HFFc6 (cell line): Measurements from ENCODE around the gene MKLN1. TPM values are rescaled to one million over a fixed set of nuclear protein-coding genes. Genes with fewer than 3 reads are reported as not detected.

Experiments
- DNase-seq: peaks from one replicate; pipeline ENCODE4 v3.0.0-alpha.2; 2018
- H3K27ac Mint-ChIP-seq: 2 replicates; pipeline ENCODE4 v1.8.0; 2020; ENCODE audit warnings: mild to moderate bottlenecking, mixed read lengths
- H3K27me3 Mint-ChIP-seq: 2 replicates; pipeline ENCODE4 v1.8.0; 2021; ENCODE audit warnings: mild to moderate bottlenecking, moderate library complexity, mixed read lengths; ENCODE audit not compliant: insufficient read depth
- H3K36me3 Mint-ChIP-seq: 2 replicates; pipeline ENCODE4 v1.8.0; 2021; ENCODE audit warnings: low read depth, mixed read lengths
- H3K4me1 Mint-ChIP-seq: 2 replicates; pipeline ENCODE4 v1.8.0; 2020; ENCODE audit warnings: low read depth, mixed read lengths
- H3K4me3 Mint-ChIP-seq: 2 replicates; pipeline ENCODE4 v1.8.0; 2020; ENCODE audit warnings: mild to moderate bottlenecking, moderate library complexity, mixed read lengths
- H3K9me3 Mint-ChIP-seq: 2 replicates; pipeline ENCODE4 v1.8.0; 2020; ENCODE audit warnings: mild to moderate bottlenecking, mixed read lengths
- total RNA-seq, 6 experiments: library from RNA; stranded (reverse); fragmentation: NEBNext Ultra II Directional; extraction: Animal tissue kit (Norgen Biotek cat#: 25700); gene quantifications; 2 replicates in 1 of 6; 3 replicates in 5 of 6; pipeline ENCODE4 v1.2.3, GENCODE V29; 2021
- TF ChIP-seq, protein P1 (sequence below): fragments of 200-600 bp; sonication (generic); IDR thresholded peaks from 2 replicates; pipeline ENCODE4 v1.5.0; 2021; ENCODE audit warnings: antibody characterized with exemption, mild to moderate bottlenecking

MKLN1 gene
- total RNA-seq, 6 experiments from 2014 or later: 31.9 to 44.7 (median 38.6) TPM

DNA sequence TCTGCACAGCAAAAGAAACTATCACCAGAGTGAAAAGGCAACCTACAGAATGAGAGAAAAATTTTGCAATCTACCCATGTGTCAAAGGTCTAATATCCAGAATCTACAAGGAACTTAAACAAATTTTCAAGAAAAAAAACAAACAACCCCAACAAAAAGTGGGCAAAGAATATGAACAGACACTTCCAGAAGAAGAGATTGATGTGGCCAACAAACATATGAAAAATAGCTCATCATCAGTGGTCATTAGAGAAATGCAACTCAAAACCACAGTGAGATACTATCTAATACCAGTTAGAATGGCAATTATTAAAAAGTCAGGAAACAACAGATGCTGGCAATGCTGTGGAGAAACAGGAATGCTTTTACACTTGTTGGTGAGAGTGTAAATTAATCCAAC is 7.1 kb upstream of the MKLN1 start:
- peaks cover 3% of the 10 kb centered on the region; the same call in 1 of the 2 replicates for H3K27me3 Mint-ChIP-seq
- DNase-seq: no peak
- H3K4me1 Mint-ChIP-seq: peaks cover 32% of the 10 kb centered on the region
- H3K36me3 Mint-ChIP-seq: peaks cover 22% of the 10 kb centered on the region
- H3K27ac Mint-ChIP-seq: no peak overlapping the region
- TF ChIP-seq, protein P1, sequence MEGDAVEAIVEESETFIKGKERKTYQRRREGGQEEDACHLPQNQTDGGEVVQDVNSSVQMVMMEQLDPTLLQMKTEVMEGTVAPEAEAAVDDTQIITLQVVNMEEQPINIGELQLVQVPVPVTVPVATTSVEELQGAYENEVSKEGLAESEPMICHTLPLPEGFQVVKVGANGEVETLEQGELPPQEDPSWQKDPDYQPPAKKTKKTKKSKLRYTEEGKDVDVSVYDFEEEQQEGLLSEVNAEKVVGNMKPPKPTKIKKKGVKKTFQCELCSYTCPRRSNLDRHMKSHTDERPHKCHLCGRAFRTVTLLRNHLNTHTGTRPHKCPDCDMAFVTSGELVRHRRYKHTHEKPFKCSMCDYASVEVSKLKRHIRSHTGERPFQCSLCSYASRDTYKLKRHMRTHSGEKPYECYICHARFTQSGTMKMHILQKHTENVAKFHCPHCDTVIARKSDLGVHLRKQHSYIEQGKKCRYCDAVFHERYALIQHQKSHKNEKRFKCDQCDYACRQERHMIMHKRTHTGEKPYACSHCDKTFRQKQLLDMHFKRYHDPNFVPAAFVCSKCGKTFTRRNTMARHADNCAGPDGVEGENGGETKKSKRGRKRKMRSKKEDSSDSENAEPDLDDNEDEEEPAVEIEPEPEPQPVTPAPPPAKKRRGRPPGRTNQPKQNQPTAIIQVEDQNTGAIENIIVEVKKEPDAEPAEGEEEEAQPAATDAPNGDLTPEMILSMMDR: no peak
- H3K9me3 Mint-ChIP-seq: no peaks in the 10 kb centered on the region; the same call in 1 of the 2 replicates
- no peak overlapping the region for H3K4me3 Mint-ChIP-seq

DNA sequence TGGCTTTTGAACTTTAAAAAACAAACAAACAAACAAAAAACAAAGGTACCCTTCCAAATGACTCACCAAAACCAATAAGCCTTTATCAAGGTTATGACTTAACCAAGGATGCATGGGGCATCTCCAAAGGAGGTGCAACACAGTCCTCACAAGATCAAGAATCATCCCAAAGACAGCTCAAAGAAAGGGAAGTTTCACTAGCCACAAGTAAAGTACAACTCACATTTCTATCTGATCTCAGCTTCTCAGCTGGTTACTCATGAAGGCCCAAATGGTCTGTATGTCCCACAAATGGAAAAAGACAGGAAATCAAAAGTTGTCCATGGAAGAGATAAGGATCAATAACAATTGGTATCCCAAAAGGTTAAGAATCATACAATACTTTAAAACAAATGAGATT is 6.0 kb upstream of the MKLN1 start:
- DNase-seq: peak; percentile 20
- Mint-ChIP-seq H3K4me3 (no peak overlapping the region), H3K27ac (0 out of 2 replicates have a peak overlapping the region, but pooled peaks have one; percentile 4), H3K9me3 (no peaks in the 10 kb centered on the region; the same call in 1 of the 2 replicates), H3K36me3 (peaks cover 19% of the 10 kb centered on the region), H3K27me3 (peaks cover 3% of the 10 kb centered on the region; the same call in 1 of the 2 replicates), H3K4me1 (peaks cover 38% of the 10 kb centered on the region)
- TF ChIP-seq, protein P1: no peak

DNA sequence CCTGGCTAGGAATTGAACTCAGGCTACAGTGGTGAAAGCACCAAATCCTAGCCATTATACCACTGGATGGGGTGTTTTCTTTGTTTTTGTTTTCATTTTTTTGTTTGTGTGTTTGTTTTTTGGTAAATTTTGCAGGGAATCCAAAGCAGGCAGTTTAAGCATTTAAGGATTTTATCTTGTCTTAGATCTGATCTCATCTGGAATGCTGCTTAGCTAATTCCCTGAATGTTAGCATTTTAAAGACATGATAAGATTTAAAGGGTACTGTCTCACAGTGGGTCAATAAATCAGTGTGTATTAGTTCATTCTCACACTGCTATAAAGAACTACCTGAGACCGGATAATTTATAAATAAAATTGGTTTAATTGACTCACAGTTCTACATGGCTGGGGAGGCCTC is 5.6 kb upstream of the MKLN1 start:
- Mint-ChIP-seq H3K4me3 (no peak overlapping the region), H3K27me3 (peaks cover 3% of the 10 kb centered on the region; the same call in 1 of the 2 replicates), H3K36me3 (peaks cover 15% of the 10 kb centered on the region), H3K9me3 (no peaks in the 10 kb centered on the region; the same call in 1 of the 2 replicates), H3K27ac (0 out of 2 replicates have a peak overlapping the region, but pooled peaks have one; percentile 4), H3K4me1 (peaks cover 42% of the 10 kb centered on the region)
- DNase-seq: no peak
- TF ChIP-seq, protein P1: no peak

DNA sequence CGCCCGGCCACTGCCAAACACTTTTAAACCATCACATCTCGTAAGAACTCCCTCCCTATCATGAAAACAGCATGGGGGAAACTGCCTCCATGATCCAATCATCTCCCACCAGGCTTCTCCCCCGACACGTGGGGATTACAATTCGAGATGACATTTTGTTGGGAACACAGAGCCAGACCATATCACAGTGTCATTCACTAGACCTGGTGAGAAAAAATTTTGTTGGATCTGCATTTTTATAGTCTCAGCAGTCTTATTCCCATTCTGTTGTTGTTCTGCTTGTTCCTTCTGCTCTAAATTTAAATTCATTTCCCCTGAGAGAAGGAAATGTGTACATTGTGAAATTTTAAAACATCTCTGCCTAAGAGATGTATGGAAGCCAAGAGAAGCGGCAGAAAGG is 4.8 kb upstream of the MKLN1 start:
- TF ChIP-seq, protein P1: no peak
- peaks cover 8% of the 10 kb centered on the region for H3K27me3 Mint-ChIP-seq
- no peaks in the 10 kb centered on the region for H3K9me3 Mint-ChIP-seq
- DNase-seq: no peak
- no peak overlapping the region for H3K4me3 Mint-ChIP-seq
- H3K36me3 Mint-ChIP-seq: peaks cover 13% of the 10 kb centered on the region; the same call in 1 of the 2 replicates
- peaks cover 43% of the 10 kb centered on the region for H3K4me1 Mint-ChIP-seq
- no peak overlapping the region for H3K27ac Mint-ChIP-seq

DNA sequence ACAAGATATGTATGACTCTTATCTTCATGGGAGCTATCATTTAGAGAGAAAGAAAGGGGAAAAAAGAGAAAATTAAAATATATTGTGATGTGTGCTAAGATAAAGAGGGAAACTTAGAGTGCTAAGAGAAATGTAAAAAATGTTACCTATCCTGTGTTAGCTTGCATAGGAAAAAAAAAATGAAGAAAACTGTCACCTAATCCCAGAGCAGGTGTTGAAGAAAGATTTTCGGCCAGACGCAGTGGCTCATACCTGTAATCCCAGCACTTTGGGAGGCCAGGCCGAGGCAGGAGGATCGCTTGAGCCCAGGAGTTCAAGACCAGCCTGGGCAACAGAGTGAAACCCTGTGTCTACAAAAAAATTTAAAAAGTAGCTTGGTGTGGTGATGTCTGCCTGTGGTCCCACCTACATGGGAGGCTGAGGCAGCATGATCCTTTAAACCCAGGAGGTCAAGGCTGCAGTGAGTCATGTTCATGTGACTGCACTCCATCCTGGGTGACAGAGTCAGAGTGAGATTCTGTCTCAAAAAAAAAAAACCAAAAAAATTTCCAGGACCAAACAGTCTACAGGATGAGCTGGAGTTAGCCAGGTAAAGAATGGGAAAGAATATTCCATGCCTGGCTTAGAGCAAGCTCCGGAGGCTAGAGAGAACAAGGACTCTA is 2.4 kb upstream of the MKLN1 start:
- H3K4me3 Mint-ChIP-seq: peak overlapping the region; percentile 1; the same call in 1 of the 2 replicates

More for the DNA sequence above, 2.4 kb upstream of the MKLN1 start:
- TF ChIP-seq, protein P1: no peak
- Mint-ChIP-seq H3K36me3 (peaks cover 18% of the 10 kb centered on the region), H3K27ac (peak overlapping the region; percentile 56), H3K9me3 (no peaks in the 10 kb centered on the region), H3K27me3 (peaks cover 11% of the 10 kb centered on the region), H3K4me1 (peaks cover 58% of the 10 kb centered on the region)
- DNase-seq: no peak
